ENCODE measurements around the gene ZSWIM3. TPM values are rescaled to one million over a fixed set of nuclear protein-coding genes. Genes with fewer than 3 reads are reported as not detected.

ZSWIM3 gene
- total and polyA plus RNA-seq, 2 of the 8 experiments (the other 6 are each of a cell fraction or from before 2014, with no cell fraction given), result 5.5 to 6.9 TPM

DNA sequence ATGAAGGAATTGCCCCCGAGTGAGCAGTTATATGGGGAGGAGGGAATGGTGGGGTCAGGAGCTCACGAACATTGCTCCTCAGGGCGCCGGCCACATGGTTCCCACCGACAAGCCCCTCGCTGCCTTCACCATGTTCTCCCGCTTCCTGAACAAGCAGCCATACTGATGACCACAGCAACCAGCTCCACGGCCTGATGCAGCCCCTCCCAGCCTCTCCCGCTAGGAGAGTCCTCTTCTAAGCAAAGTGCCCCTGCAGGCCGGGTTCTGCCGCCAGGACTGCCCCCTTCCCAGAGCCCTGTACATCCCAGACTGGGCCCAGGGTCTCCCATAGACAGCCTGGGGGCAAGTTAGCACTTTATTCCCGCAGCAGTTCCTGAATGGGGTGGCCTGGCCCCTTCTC, 40.9 kb downstream of the ZSWIM3 start:
- no peak overlapping the region for H3K4me2 ChIP-seq (ENCODE audit: insufficient read depth in 1 of 2, low read depth in 2 of 2, low read length in 2 of 2)
- H3K23me2 ChIP-seq (ENCODE audit: low read depth, low read length), result no peaks in the 10 kb centered on the region
- H3K14ac ChIP-seq (ENCODE audit: insufficient read length), result no peak overlapping the region
- H2BK20ac ChIP-seq (ENCODE audit: low read length), result no peak overlapping the region
- H3K9ac ChIP-seq (replicated peaks in 1 of 4; ENCODE audit: extremely low read depth in 1 of 4, low read depth in 3 of 4, low read length in 3 of 4), result no peak overlapping the region
- H2BK15ac ChIP-seq (ENCODE audit: low read length), result no peak overlapping the region
- no peak overlapping the region for H4K8ac ChIP-seq (ENCODE audit: extremely low read depth, insufficient read depth, low read length)
- no peaks in the 10 kb centered on the region for H3K79me2 ChIP-seq (ENCODE audit: control insufficient read depth in 1 of 2, insufficient read depth in 2 of 2, low read length in 2 of 2)
- peaks cover 15 to 51% (median 46%) of the 10 kb centered on the region in 4 experiments for H3K36me3 ChIP-seq (ENCODE audit: control insufficient read depth in 2 of 4, insufficient read depth in 4 of 4, low read length in 3 of 4)
- H3K56ac ChIP-seq (replicated peaks; ENCODE audit: insufficient read length, low read depth, low read length), result no peak overlapping the region
- H4K91ac ChIP-seq (replicated peaks; ENCODE audit: insufficient read length, low read length), result no peak overlapping the region
- H4K5ac ChIP-seq (ENCODE audit: insufficient read length, low read depth, low read length), result no peak overlapping the region
- 93% methylated on average over 12 of the region's 12 CpGs; no CpG with 5 or more reads in 1 of the 2 experiments for WGBS, 2 experiments (ENCODE audit: extremely low coverage in 1 of 2, insufficient coverage in 1 of 2, insufficient read length in 1 of 2, insufficient replicate concordance in 2 of 2, low coverage in 1 of 2, low lambda C conversion rate in 2 of 2, missing lambda C conversion rate in 1 of 2)
- DNase-seq (ENCODE audit: low read depth in 1 of 2, low spot score in 2 of 2) (no peak), FAIRE-seq (no peak)
- POLR2A ChIA-PET (ENCODE audit: partially characterized antibody), result interaction anchor here (0.8 to 11.2 kb wide), 10 partner anchors 7 to 74 kb away, joined by 3 to 172 read pairs (median 8); partner anchors contain the start of genes CTSA, NEURL2, PCIF1 and PLTP
- H3K4ac ChIP-seq (replicated peaks; ENCODE audit: insufficient read length, low read depth, low read length), result no peak overlapping the region
- H2AK5ac ChIP-seq (ENCODE audit: low read depth, low read length), result no peak overlapping the region
- no peak overlapping the region for H3K23ac ChIP-seq (ENCODE audit: insufficient read length)
- CTCF ChIA-PET (ENCODE audit: partially characterized antibody), result interaction anchor here (1.1 to 1.8 kb wide), 3 partner anchors 8 to 74 kb away, joined by 3 read pairs; partner anchors contain the start of gene ZSWIM1
- no peak overlapping the region for H3K4me3 ChIP-seq (ENCODE audit: extremely low read depth in 1 of 4, insufficient read depth in 2 of 4, low read depth in 3 of 4, low read length in 4 of 4)
- H3K9me3 ChIP-seq (ENCODE audit: insufficient read depth in 2 of 2, low read depth in 1 of 2, low read length in 1 of 2), result no peaks in the 10 kb centered on the region
- no peak overlapping the region for H2BK5ac ChIP-seq (ENCODE audit: low read depth, low read length)
- no peak overlapping the region for H2AFZ ChIP-seq (ENCODE audit: low read length)
- H3K4me1 ChIP-seq (replicated peaks in 1 of 4; ENCODE audit: control insufficient read depth in 3 of 4, insufficient read depth in 4 of 4, low read length in 3 of 4), result no peaks in the 10 kb centered on the region
- peaks cover 0 to 12% of the 10 kb centered on the region in 2 experiments for H4K20me1 ChIP-seq (replicated peaks in 1 of 2; ENCODE audit: control insufficient read depth in 1 of 2, insufficient read depth in 2 of 2, low read length in 2 of 2)
- H3K18ac ChIP-seq (ENCODE audit: extremely low read depth, low read length), result no peak overlapping the region
- H3K27me3 ChIP-seq (replicated peaks in 1 of 4; ENCODE audit: control insufficient read depth in 3 of 4, extremely low read depth in 1 of 4, insufficient read depth in 3 of 4, low read length in 3 of 4), result no peaks in the 10 kb centered on the region
- H3K27ac ChIP-seq (ENCODE audit: low read depth, low read length), result no peak overlapping the region
- H2BK12ac ChIP-seq (ENCODE audit: low read depth, low read length), result no peak overlapping the region
- H2BK120ac ChIP-seq (replicated peaks; ENCODE audit: low read depth, low read length), result no peak overlapping the region
- H3K79me1 ChIP-seq (ENCODE audit: low read depth, low read length), result no peaks in the 10 kb centered on the region
- no peak for TF ChIP-seq SP1 (IDR thresholded peaks at IDR 0.05; ENCODE audit: low read depth, low read length)
- TF ChIP-seq ZNF274 (IDR thresholded peaks at IDR 0.05; ENCODE audit: borderline replicate concordance, extremely low read depth, low read length), result no peak
- no peak for TF ChIP-seq NRF1 (IDR thresholded peaks at IDR 0.05; ENCODE audit: low read depth, low read length)
- TF ChIP-seq, protein P1, sequence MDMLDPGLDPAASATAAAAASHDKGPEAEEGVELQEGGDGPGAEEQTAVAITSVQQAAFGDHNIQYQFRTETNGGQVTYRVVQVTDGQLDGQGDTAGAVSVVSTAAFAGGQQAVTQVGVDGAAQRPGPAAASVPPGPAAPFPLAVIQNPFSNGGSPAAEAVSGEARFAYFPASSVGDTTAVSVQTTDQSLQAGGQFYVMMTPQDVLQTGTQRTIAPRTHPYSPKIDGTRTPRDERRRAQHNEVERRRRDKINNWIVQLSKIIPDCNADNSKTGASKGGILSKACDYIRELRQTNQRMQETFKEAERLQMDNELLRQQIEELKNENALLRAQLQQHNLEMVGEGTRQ (IDR thresholded peaks at IDR 0.05; ENCODE audit: low read length), result no peak
- TF ChIP-seq CTBP2 (IDR thresholded peaks at IDR 0.05; ENCODE audit: borderline replicate concordance, insufficient read depth, insufficient read length, low read length), result no peak
- no peak for TF ChIP-seq EP300 (IDR thresholded peaks at IDR 0.05; ENCODE audit: borderline replicate concordance in 1 of 2, low read depth in 2 of 2, low read length in 2 of 2)
